Neural cell (in vitro differentiated cells): ENCODE measurements around the gene PLAC9.

Source experiments
- EP300 ChIP-seq: fragments of 450-650 bp; conservative IDR thresholded peaks from 2 replicates; pipeline ENCODE4 v1.6.1; 2014; ENCODE audit warnings: antibody characterized with exemption, mild to moderate bottlenecking, moderate library complexity; ENCODE audit not compliant: poor library complexity, severe bottlenecking
- EZH2 ChIP-seq: fragments of 200-600, 300-800 bp; shearing (Covaris generic), sonication (generic); IDR thresholded peaks from 2 replicates; pipeline ENCODE4 v1.6.1; 2014; ENCODE audit warnings: antibody characterized with exemption, low read length, borderline replicate concordance, mild to moderate bottlenecking; ENCODE audit not compliant: insufficient read depth, poor library complexity, severe bottlenecking
- MXI1 ChIP-seq: fragments of 450-650 bp; conservative IDR thresholded peaks from 2 replicates; pipeline ENCODE4 v1.6.1; 2014; ENCODE audit warnings: antibody characterized with exemption, mild to moderate bottlenecking; ENCODE audit not compliant: poor library complexity, severe bottlenecking
- POLR2AphosphoS5 ChIP-seq: IDR thresholded peaks from 2 replicates; pipeline ENCODE4 v1.6.1; 2012
- RAD21 ChIP-seq: fragments of 450-650 bp; conservative IDR thresholded peaks from 2 replicates; pipeline ENCODE4 v1.6.1; 2014; ENCODE audit warnings: antibody characterized with exemption, mild to moderate bottlenecking, moderate library complexity
- SMC3 ChIP-seq: fragments of 450-650 bp; conservative IDR thresholded peaks from 2 replicates; pipeline ENCODE4 v1.6.1; 2014; ENCODE audit warnings: antibody characterized with exemption, mild to moderate bottlenecking, moderate library complexity; ENCODE audit not compliant: poor library complexity
- TAF1 ChIP-seq: IDR thresholded peaks from 2 replicates; pipeline ENCODE4 v1.6.1; 2012; ENCODE audit warnings: low read depth
- TF ChIP-seq, protein P1 (sequence below): fragments of 450-650 bp; IDR thresholded peaks from 2 replicates; pipeline ENCODE4 v1.5.1; 2014; ENCODE audit warnings: antibody characterized with exemption, mild to moderate bottlenecking, moderate library complexity; ENCODE audit not compliant: poor library complexity, severe bottlenecking
- TF ChIP-seq, protein P2 (sequence below): IDR thresholded peaks from 2 replicates; pipeline ENCODE4 v1.6.1; 2012; ENCODE audit warnings: borderline replicate concordance

DNA sequence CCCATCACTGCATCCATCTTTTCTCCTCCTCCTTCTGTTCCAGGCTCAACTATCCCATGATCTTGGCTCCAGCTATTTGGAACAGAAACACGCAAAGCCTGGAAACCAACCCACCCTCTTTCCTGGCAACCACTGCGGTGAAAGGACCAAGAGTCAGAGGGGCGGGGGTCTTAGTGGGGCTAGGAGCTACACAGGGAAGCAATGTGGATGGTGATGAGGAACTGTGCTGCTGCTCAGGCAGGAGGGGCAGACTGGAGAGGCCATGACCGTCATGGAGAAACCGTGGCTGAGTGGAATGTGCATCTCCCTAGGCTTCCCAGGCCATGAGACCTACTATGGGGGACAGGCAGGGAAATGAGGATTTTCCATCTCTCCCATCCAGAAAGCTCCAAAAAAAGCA is 25.6 kb downstream of the PLAC9 start:
- TF ChIP-seq, protein P1, sequence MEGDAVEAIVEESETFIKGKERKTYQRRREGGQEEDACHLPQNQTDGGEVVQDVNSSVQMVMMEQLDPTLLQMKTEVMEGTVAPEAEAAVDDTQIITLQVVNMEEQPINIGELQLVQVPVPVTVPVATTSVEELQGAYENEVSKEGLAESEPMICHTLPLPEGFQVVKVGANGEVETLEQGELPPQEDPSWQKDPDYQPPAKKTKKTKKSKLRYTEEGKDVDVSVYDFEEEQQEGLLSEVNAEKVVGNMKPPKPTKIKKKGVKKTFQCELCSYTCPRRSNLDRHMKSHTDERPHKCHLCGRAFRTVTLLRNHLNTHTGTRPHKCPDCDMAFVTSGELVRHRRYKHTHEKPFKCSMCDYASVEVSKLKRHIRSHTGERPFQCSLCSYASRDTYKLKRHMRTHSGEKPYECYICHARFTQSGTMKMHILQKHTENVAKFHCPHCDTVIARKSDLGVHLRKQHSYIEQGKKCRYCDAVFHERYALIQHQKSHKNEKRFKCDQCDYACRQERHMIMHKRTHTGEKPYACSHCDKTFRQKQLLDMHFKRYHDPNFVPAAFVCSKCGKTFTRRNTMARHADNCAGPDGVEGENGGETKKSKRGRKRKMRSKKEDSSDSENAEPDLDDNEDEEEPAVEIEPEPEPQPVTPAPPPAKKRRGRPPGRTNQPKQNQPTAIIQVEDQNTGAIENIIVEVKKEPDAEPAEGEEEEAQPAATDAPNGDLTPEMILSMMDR, result no peak
- TF ChIP-seq EP300, result no peak
- TF ChIP-seq POLR2AphosphoS5, result no peak
- TF ChIP-seq TAF1, result no peak
- TF ChIP-seq MXI1, result no peak
- no peak for TF ChIP-seq SMC3
- TF ChIP-seq EZH2, result no peak
- TF ChIP-seq, protein P2, sequence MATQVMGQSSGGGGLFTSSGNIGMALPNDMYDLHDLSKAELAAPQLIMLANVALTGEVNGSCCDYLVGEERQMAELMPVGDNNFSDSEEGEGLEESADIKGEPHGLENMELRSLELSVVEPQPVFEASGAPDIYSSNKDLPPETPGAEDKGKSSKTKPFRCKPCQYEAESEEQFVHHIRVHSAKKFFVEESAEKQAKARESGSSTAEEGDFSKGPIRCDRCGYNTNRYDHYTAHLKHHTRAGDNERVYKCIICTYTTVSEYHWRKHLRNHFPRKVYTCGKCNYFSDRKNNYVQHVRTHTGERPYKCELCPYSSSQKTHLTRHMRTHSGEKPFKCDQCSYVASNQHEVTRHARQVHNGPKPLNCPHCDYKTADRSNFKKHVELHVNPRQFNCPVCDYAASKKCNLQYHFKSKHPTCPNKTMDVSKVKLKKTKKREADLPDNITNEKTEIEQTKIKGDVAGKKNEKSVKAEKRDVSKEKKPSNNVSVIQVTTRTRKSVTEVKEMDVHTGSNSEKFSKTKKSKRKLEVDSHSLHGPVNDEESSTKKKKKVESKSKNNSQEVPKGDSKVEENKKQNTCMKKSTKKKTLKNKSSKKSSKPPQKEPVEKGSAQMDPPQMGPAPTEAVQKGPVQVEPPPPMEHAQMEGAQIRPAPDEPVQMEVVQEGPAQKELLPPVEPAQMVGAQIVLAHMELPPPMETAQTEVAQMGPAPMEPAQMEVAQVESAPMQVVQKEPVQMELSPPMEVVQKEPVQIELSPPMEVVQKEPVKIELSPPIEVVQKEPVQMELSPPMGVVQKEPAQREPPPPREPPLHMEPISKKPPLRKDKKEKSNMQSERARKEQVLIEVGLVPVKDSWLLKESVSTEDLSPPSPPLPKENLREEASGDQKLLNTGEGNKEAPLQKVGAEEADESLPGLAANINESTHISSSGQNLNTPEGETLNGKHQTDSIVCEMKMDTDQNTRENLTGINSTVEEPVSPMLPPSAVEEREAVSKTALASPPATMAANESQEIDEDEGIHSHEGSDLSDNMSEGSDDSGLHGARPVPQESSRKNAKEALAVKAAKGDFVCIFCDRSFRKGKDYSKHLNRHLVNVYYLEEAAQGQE, result no peak
- TF ChIP-seq RAD21, result no peak
